Suprapubic skin (tissue), 4 donors: Measurements from ENCODE around the gene ZNF630.

ENCODE experiments used
- POLR2A ChIP-seq, 2 donors: fragments of 450-650 bp; IDR thresholded peaks; one replicate each; pipeline ENCODE4 v1.6.1; 2017; ENCODE audit warnings: antibody characterized with exemption in 2 of 2, mild to moderate bottlenecking in 2 of 2, moderate library complexity in 2 of 2
- POLR2AphosphoS5 ChIP-seq, 3 donors: sonication (generic); formaldehyde crosslinking; IDR thresholded peaks; one replicate each; pipeline ENCODE4 v1.6.1; 2017; ENCODE audit warnings: antibody characterized with exemption in 3 of 3
- TF ChIP-seq, protein P1 (sequence below), 2 donors: fragments of 200-600 bp in 1 of 2; fragments of 450-650 bp in 1 of 2; sonication (generic) in 1 of 2; IDR thresholded peaks; one replicate each; pipeline ENCODE4 v1.5.1; 2016 to 2019; ENCODE audit warnings: antibody characterized with exemption in 2 of 2, mild to moderate bottlenecking in 1 of 2, moderate library complexity in 1 of 2

DNA sequence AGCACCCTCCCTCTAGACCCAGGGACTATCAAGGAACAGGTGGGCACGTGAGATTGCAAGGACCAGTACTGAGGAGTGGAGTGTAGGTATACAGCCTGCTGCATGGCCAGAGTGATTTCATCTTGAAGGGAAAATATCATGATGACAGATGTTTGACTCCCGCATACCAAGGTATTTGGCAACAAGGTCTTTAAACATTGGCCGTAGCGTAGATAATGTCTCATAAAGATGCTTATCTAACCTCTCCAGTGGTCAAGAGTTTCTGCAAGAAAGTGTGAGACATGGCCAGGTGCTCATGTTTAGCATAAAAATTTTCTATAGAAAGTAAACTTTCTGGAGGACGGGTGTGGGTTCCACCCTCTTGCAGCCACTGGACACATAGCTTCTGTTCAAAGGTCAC, 18.7 kb upstream of the ZNF630 start:
- TF ChIP-seq, protein P1, sequence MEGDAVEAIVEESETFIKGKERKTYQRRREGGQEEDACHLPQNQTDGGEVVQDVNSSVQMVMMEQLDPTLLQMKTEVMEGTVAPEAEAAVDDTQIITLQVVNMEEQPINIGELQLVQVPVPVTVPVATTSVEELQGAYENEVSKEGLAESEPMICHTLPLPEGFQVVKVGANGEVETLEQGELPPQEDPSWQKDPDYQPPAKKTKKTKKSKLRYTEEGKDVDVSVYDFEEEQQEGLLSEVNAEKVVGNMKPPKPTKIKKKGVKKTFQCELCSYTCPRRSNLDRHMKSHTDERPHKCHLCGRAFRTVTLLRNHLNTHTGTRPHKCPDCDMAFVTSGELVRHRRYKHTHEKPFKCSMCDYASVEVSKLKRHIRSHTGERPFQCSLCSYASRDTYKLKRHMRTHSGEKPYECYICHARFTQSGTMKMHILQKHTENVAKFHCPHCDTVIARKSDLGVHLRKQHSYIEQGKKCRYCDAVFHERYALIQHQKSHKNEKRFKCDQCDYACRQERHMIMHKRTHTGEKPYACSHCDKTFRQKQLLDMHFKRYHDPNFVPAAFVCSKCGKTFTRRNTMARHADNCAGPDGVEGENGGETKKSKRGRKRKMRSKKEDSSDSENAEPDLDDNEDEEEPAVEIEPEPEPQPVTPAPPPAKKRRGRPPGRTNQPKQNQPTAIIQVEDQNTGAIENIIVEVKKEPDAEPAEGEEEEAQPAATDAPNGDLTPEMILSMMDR (IDR thresholded peaks at IDR 0.05) = no peak
- no peak for TF ChIP-seq POLR2AphosphoS5 (IDR thresholded peaks at IDR 0.05)
- no peak for TF ChIP-seq POLR2A (IDR thresholded peaks at IDR 0.05)
